DND-41 (cell line): ENCODE results near the gene UBE2C.

Experiments used
- ATAC-seq: fragments of 200-7000 bp; cut with Tn5 transposase; 3 replicates; pipeline ENCODE4 v1.9.1; 2021; ENCODE audit warnings: low read depth; ENCODE audit not compliant: insufficient read depth
- DNase-seq: peaks from one replicate; pipeline ENCODE4 v3.0.0-alpha.2; 2020
- H2AFZ ChIP-seq: 2 replicates; pipeline ENCODE4 v1.6.0; 2012; ENCODE audit warnings: low read depth, low read length
- H3K27ac ChIP-seq: 2 replicates; pipeline ENCODE4 v1.5.1; 2012; ENCODE audit warnings: low read length, inconsistent platforms
- H3K27me3 ChIP-seq: fragments of 200-600 bp; sonication (generic); 2 replicates; pipeline ENCODE4 v1.6.0; 2012; ENCODE audit warnings: low read length, mild to moderate bottlenecking, inconsistent platforms; ENCODE audit not compliant: insufficient read depth, poor library complexity
- H3K36me3 ChIP-seq: 2 replicates; pipeline ENCODE4 v1.5.1; 2012; ENCODE audit warnings: low read length, inconsistent platforms; ENCODE audit not compliant: insufficient read depth
- H3K4me1 ChIP-seq: 2 replicates; pipeline ENCODE4 v1.5.1; 2012; ENCODE audit warnings: mild to moderate bottlenecking, low read length; ENCODE audit not compliant: insufficient read depth
- H3K4me2 ChIP-seq: 2 replicates; pipeline ENCODE4 v1.6.0; 2012; ENCODE audit warnings: mild to moderate bottlenecking, moderate library complexity, low read length, inconsistent platforms; ENCODE audit not compliant: insufficient read depth
- H3K4me3 ChIP-seq, 2 experiments: fragments of 200-600 bp in 1 of 2; shearing (Covaris generic) in 1 of 2; 2 replicates each; pipeline ENCODE4 v1.5.1; 2012 to 2016; ENCODE audit warnings: inconsistent platforms in 2 of 2, low read length in 2 of 2, mild to moderate bottlenecking in 2 of 2, low read depth in 1 of 2, moderate library complexity in 1 of 2
- H3K79me2 ChIP-seq: 2 replicates; pipeline ENCODE4 v1.6.0; 2012; ENCODE audit warnings: low read length, inconsistent platforms; ENCODE audit not compliant: insufficient read depth
- H3K9ac ChIP-seq: 2 replicates; pipeline ENCODE4 v1.6.0; 2012; ENCODE audit warnings: low read depth, mild to moderate bottlenecking, inconsistent platforms, low read length, moderate library complexity
- H3K9me3 ChIP-seq: 2 replicates; pipeline ENCODE4 v1.5.1; 2012; ENCODE audit warnings: low read length, moderate library complexity, mild to moderate bottlenecking, inconsistent platforms; ENCODE audit not compliant: insufficient read depth, severe bottlenecking
- H4K20me1 ChIP-seq: 2 replicates; pipeline ENCODE4 v1.6.0; 2012; ENCODE audit warnings: low read length; ENCODE audit not compliant: insufficient read depth
- EZH2 ChIP-seq: IDR thresholded peaks from 3 replicates; pipeline ENCODE4 v1.6.1; 2012; ENCODE audit warnings: borderline replicate concordance, low read depth, mild to moderate bottlenecking, moderate library complexity, low read length, inconsistent platforms; ENCODE audit not compliant: severe bottlenecking
- TF ChIP-seq, protein P1 (sequence below): IDR thresholded peaks from 2 replicates; pipeline ENCODE4 v1.5.1; 2012; ENCODE audit warnings: borderline replicate concordance, low read length, moderate library complexity, mild to moderate bottlenecking; ENCODE audit not compliant: poor library complexity, severe bottlenecking; ENCODE audit errors: extremely low read depth

Gene UBE2C

DNA sequence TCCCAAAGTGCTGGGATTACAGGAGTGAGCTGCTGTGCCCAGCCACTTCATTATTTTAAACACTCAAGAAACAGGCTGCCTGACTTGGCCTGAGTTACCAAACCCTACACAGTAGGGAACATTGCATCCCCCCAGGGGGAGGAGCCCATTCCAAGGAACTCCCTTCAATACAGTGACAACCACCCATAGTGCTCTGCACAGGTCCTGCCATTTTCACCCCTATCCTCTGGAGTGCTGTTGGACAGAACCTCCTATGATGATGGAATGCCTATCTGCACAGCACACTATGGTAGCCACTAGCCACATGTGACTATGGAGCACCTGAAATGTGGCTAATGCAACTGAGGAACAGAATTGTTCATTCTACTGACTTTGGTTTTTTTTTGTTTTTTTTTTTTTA, 33.0 kb downstream of the UBE2C start:
- no peaks in the 10 kb centered on the region for H3K27me3 ChIP-seq
- H3K36me3 ChIP-seq = peaks cover 73% of the 10 kb centered on the region
- H3K4me2 ChIP-seq = no peak overlapping the region
- H3K9ac ChIP-seq = no peak overlapping the region
- no peak overlapping the region for H3K27ac ChIP-seq
- H3K4me3 ChIP-seq = no peak overlapping the region
- ATAC-seq (no peak), DNase-seq (no peak)
- TF ChIP-seq, protein P1, sequence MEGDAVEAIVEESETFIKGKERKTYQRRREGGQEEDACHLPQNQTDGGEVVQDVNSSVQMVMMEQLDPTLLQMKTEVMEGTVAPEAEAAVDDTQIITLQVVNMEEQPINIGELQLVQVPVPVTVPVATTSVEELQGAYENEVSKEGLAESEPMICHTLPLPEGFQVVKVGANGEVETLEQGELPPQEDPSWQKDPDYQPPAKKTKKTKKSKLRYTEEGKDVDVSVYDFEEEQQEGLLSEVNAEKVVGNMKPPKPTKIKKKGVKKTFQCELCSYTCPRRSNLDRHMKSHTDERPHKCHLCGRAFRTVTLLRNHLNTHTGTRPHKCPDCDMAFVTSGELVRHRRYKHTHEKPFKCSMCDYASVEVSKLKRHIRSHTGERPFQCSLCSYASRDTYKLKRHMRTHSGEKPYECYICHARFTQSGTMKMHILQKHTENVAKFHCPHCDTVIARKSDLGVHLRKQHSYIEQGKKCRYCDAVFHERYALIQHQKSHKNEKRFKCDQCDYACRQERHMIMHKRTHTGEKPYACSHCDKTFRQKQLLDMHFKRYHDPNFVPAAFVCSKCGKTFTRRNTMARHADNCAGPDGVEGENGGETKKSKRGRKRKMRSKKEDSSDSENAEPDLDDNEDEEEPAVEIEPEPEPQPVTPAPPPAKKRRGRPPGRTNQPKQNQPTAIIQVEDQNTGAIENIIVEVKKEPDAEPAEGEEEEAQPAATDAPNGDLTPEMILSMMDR = no peak
- no peak for TF ChIP-seq EZH2
- no peaks in the 10 kb centered on the region for H3K79me2 ChIP-seq
- H2AFZ ChIP-seq = no peak overlapping the region
- peaks cover 5% of the 10 kb centered on the region; the same call in 1 of the 2 replicates for H4K20me1 ChIP-seq
- H3K4me1 ChIP-seq = no peaks in the 10 kb centered on the region
- H3K9me3 ChIP-seq = no peaks in the 10 kb centered on the region

DNA sequence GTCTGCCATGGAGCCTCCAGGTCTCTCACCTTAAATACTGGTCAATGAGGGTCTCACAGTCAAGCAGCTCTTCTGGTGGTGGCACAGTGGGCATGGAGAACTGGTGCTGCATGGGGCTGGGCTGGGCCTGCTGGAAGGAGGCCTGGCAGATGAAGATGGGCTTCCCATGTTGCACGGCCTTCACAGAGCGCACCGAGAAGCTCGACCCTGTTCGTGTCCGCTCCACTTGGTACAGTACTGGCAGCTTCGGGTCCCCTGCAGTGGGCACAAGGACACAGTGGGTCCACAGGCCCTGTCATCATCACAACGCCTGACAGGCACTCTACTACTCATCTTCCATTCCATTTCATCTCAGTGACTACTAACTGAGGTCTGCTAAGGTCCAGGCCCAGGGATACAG, 36.0 kb downstream of the UBE2C start:
- Histone ChIP-seq H2AFZ (no peak overlapping the region), H3K27ac (no peak overlapping the region), H3K9me3 (no peaks in the 10 kb centered on the region), H3K4me2 (no peak overlapping the region), H4K20me1 (peaks cover 3% of the 10 kb centered on the region; the same call in 1 of the 2 replicates), H3K79me2 (no peaks in the 10 kb centered on the region), H3K4me1 (no peaks in the 10 kb centered on the region), H3K9ac (no peak overlapping the region), H3K27me3 (no peaks in the 10 kb centered on the region), H3K36me3 (peaks cover 57% of the 10 kb centered on the region), H3K4me3 (no peak overlapping the region)
- TF ChIP-seq, protein P1 = no peak
- TF ChIP-seq EZH2 = no peak
- ATAC-seq (no peak), DNase-seq (no peak)

GRCh38 chr20:45848969-45849582, 36.6 kb downstream of the UBE2C start:
- Histone ChIP-seq H4K20me1 (peaks cover 3% of the 10 kb centered on the region; the same call in 1 of the 2 replicates), H3K4me2 (no peak overlapping the region), H3K27ac (no peak overlapping the region), H3K27me3 (no peaks in the 10 kb centered on the region), H2AFZ (no peak overlapping the region), H3K36me3 (peaks cover 54% of the 10 kb centered on the region), H3K9me3 (no peaks in the 10 kb centered on the region), H3K9ac (no peak overlapping the region), H3K79me2 (no peaks in the 10 kb centered on the region), H3K4me1 (0 out of 2 replicates have a peak, but pooled peaks cover 2% of the 10 kb centered on the region), H3K4me3 (no peak overlapping the region)
- ATAC-seq (no peak), DNase-seq (no peak)
- TF ChIP-seq, protein P1 = no peak
- no peak for TF ChIP-seq EZH2
